ENCODE measurements around the gene MCM5. TPM values are rescaled to one million over a fixed set of nuclear protein-coding genes. Genes with fewer than 3 reads are reported as not detected.
"Not testable (repeated sequence)": the region's sequence is repeated elsewhere in the genome, so short reads cannot be mapped to it uniquely, and the experiment has no call there.

Gene MCM5
- total RNA-seq, 1 experiment from 2014 or later, result 194 TPM

GRCh38 chr22:35470903-35471321 is 71.0 kb downstream of the MCM5 start:
- no peak overlapping the region for H3K27ac ChIP-seq (ENCODE audit: low read depth, low read length)
- no peak overlapping the region for H3K9ac ChIP-seq (ENCODE audit: low read length)
- intact Hi-C loops (cut with micrococcal nuclease), result no loop called here
- peak overlapping the region; percentile 23 for H3K4me2 ChIP-seq (ENCODE audit: low read length)
- ChIA-PET RAD21 (ENCODE audit: low non-redundant PET in 1 of 2, low total read pairs in 2 of 2, uncharacterized antibody in 2 of 2, unreplicated experiment in 2 of 2) (no interaction called here), POLR2A (no interaction called here), CTCF (interaction anchor here (1.0 kb wide), 2 partner anchors 40 to 595 kb away, joined by 3 read pairs; no protein-coding TSS in a partner anchor)
- no peaks in the 10 kb centered on the region for H3K79me2 ChIP-seq (ENCODE audit: insufficient read depth, low read length)
- BruUV-seq (replicated peaks), result no TSS peak
- ATAC-seq (peak; percentile 81), DNase-seq (ENCODE audit: low read depth, low spot score) (peak; percentile 28)
- no peaks in the 10 kb centered on the region for H3K27me3 ChIP-seq (ENCODE audit: insufficient read depth, low read length)
- H3K4me3 ChIP-seq (replicated peaks in 1 of 2; ENCODE audit: low read depth in 1 of 2, low read length in 2 of 2), result no peak overlapping the region
- no peak for TF ChIP-seq REST (IDR thresholded peaks at IDR 0.05; ENCODE audit: low read depth)
- TF ChIP-seq CTCF (IDR thresholded peaks at IDR 0.05 in 2 of 3, conservative IDR thresholded peaks at IDR 0.05 in 1 of 3; ENCODE audit: borderline replicate concordance in 1 of 3, insufficient read depth in 1 of 3, low read depth in 2 of 3, low read length in 2 of 3), result peak in 2 of 3 experiments; percentile 21 to 36; a peak in 2 of 6 replicates
- H3K9me2 ChIP-seq (ENCODE audit: insufficient read depth), result no peaks in the 10 kb centered on the region
- no peaks in the 10 kb centered on the region for H4K20me1 ChIP-seq (ENCODE audit: insufficient read depth)
- H3K36me3 ChIP-seq (ENCODE audit: control insufficient read depth in 1 of 2, insufficient read depth in 2 of 2, low read length in 2 of 2), result no peaks in the 10 kb centered on the region
- H3K4me1 ChIP-seq (ENCODE audit: control insufficient read depth in 1 of 2, insufficient read depth in 2 of 2, low read length in 2 of 2), result peaks cover 0 to 16% of the 10 kb centered on the region in 2 experiments; a peak in 2 of 4 replicates
- no peak overlapping the region for H2AFZ ChIP-seq (ENCODE audit: low read depth, low read length, poor library complexity, severe bottlenecking)
- no peaks in the 10 kb centered on the region for H3K9me3 ChIP-seq (ENCODE audit: control insufficient read depth in 1 of 2, insufficient read depth in 1 of 2, low read depth in 1 of 2, low read length in 2 of 2)

GRCh38 chr22:35471566-35471965 is 71.6 kb downstream of the MCM5 start:
- ATAC-seq; POLR2A ChIA-PET; BruUV-seq (replicated peaks); RAD21 ChIA-PET (ENCODE audit: low non-redundant PET in 1 of 2, low total read pairs in 2 of 2, uncharacterized antibody in 2 of 2, unreplicated experiment in 2 of 2); H4K20me1 ChIP-seq (ENCODE audit: insufficient read depth); H3K9me3 ChIP-seq (ENCODE audit: control insufficient read depth in 1 of 2, insufficient read depth in 1 of 2, low read depth in 1 of 2, low read length in 2 of 2); H3K9me2 ChIP-seq (ENCODE audit: insufficient read depth); H3K36me3 ChIP-seq (ENCODE audit: control insufficient read depth in 1 of 2, insufficient read depth in 2 of 2, low read length in 2 of 2); H3K9ac ChIP-seq (ENCODE audit: low read length); DNase-seq (ENCODE audit: low read depth, low spot score); H3K4me3 ChIP-seq (replicated peaks in 1 of 2; ENCODE audit: low read depth in 1 of 2, low read length in 2 of 2); H3K27ac ChIP-seq (ENCODE audit: low read depth, low read length); H3K4me2 ChIP-seq (ENCODE audit: low read length); H2AFZ ChIP-seq (ENCODE audit: low read depth, low read length, poor library complexity, severe bottlenecking); intact Hi-C loops (cut with micrococcal nuclease); H3K79me2 ChIP-seq (ENCODE audit: insufficient read depth, low read length); H3K27me3 ChIP-seq (ENCODE audit: insufficient read depth, low read length): not testable (repeated sequence)
- H3K4me1 ChIP-seq (ENCODE audit: control insufficient read depth in 1 of 2, insufficient read depth in 2 of 2, low read length in 2 of 2), result peaks cover 0 to 16% of the 10 kb centered on the region in 2 experiments; a peak in 2 of 4 replicates
- CTCF ChIA-PET, result interaction anchor here (1.0 kb wide), 2 partner anchors 41 to 594 kb away, joined by 3 read pairs; no protein-coding TSS in a partner anchor

Measured in HCT116 (cell line).